Tibial nerve (tissue), 3 donors: Measurements from ENCODE around the gene DNAJC25.

Experiments used
- POLR2A ChIP-seq, 2 donors: fragments of 450-650 bp; IDR thresholded peaks; one replicate each; pipeline ENCODE4 v1.6.1; 2017; ENCODE audit warnings: antibody characterized with exemption in 2 of 2, mild to moderate bottlenecking in 2 of 2, moderate library complexity in 2 of 2
- TF ChIP-seq, protein P1 (sequence below), 5 experiments: fragments of 200-600 bp in 3 of 5; fragments of 450-650 bp in 2 of 5; sonication (generic) in 3 of 5; IDR thresholded peaks; one replicate each; pipeline ENCODE4 v1.5.1; 2016 to 2019; ENCODE audit warnings: antibody characterized with exemption in 5 of 5, mild to moderate bottlenecking in 3 of 5, moderate library complexity in 2 of 5

DNA sequence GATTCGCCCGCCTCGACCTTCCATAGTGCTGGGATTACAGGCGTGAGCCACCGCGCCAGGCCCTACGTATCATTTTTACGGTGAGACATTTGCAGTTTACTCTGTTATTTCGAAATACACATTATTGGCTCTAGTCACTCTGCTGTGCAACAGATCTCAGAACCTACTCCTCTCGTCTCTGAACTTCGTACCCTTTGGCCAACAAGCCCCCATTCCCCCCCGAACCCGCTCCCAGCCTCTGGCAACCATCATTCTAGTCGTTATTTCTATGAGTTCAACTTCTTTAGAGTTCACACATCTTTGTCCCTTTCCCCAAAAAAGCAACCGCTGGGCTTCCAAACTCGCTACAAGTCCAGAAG, 32.4 kb upstream of the DNAJC25 start:
- TF ChIP-seq, protein P1, sequence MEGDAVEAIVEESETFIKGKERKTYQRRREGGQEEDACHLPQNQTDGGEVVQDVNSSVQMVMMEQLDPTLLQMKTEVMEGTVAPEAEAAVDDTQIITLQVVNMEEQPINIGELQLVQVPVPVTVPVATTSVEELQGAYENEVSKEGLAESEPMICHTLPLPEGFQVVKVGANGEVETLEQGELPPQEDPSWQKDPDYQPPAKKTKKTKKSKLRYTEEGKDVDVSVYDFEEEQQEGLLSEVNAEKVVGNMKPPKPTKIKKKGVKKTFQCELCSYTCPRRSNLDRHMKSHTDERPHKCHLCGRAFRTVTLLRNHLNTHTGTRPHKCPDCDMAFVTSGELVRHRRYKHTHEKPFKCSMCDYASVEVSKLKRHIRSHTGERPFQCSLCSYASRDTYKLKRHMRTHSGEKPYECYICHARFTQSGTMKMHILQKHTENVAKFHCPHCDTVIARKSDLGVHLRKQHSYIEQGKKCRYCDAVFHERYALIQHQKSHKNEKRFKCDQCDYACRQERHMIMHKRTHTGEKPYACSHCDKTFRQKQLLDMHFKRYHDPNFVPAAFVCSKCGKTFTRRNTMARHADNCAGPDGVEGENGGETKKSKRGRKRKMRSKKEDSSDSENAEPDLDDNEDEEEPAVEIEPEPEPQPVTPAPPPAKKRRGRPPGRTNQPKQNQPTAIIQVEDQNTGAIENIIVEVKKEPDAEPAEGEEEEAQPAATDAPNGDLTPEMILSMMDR (IDR thresholded peaks at IDR 0.05) = no peak
- TF ChIP-seq POLR2A (IDR thresholded peaks at IDR 0.05) = no peak
